Measurements from ENCODE around the gene KRTAP5-6. TPM values are rescaled to one million over a fixed set of nuclear protein-coding genes. Genes with fewer than 3 reads are reported as not detected.
A peak's percentile ranks its signal among the peaks of the same experiment; 100 is the strongest.

KRTAP5-6 gene
- total RNA-seq, 4 donors from 2014 or later: not detected

GRCh38 chr11:1653541-1654387 is 43.2 kb upstream of the KRTAP5-6 start:
- Histone ChIP-seq H3K27ac (no peak overlapping the region), H3K27me3 (no peaks in the 10 kb centered on the region), H3K4me1 (no peaks in the 10 kb centered on the region), H3K36me3 (no peaks in the 10 kb centered on the region), H3K4me3 (no peak overlapping the region), H3K9me3 (no peaks in the 10 kb centered on the region)
- intact Hi-C loops (cut with DNase I; ENCODE audit: low total_unique reads): no loop called here
- DNase-seq: peak in 1 of 2 donors; percentile 6
- no peak for TF ChIP-seq POLR2A (IDR thresholded peaks at IDR 0.05)
- no peak for TF ChIP-seq CTCF (IDR thresholded peaks at IDR 0.05)

- Histone ChIP-seq H3K4me1 (no peaks in the 10 kb centered on the region), H3K27me3 (no peaks in the 10 kb centered on the region), H3K9me3 (no peaks in the 10 kb centered on the region), H3K4me3 (no peak overlapping the region), H3K36me3 (no peaks in the 10 kb centered on the region), H3K27ac (no peak overlapping the region)
- DNase-seq: peak in 1 of 2 donors; percentile 10
- intact Hi-C loops (cut with DNase I; ENCODE audit: low total_unique reads): no loop called here
- no peak for TF ChIP-seq POLR2A (IDR thresholded peaks at IDR 0.05)
Observed at GRCh38 chr11:1654388-1655167, 42.4 kb upstream of the KRTAP5-6 start.

- no peaks in the 10 kb centered on the region for H3K9me3 ChIP-seq
- no peak overlapping the region for H3K4me3 ChIP-seq
- H3K36me3 ChIP-seq: no peaks in the 10 kb centered on the region
- no peaks in the 10 kb centered on the region for H3K27me3 ChIP-seq
- no peak overlapping the region for H3K27ac ChIP-seq
- no peaks in the 10 kb centered on the region for H3K4me1 ChIP-seq
- peak in 1 of 2 donors; percentile 10 for DNase-seq
- intact Hi-C loops (cut with DNase I; ENCODE audit: low total_unique reads): no loop called here
- no peak for TF ChIP-seq CTCF (IDR thresholded peaks at IDR 0.05)
- TF ChIP-seq POLR2A (IDR thresholded peaks at IDR 0.05): no peak
Observed at GRCh38 chr11:1655168-1656060, 41.6 kb upstream of the KRTAP5-6 start.

- DNase-seq: peak in 1 of 2 donors; percentile 6
- no peaks in the 10 kb centered on the region for H3K4me1 ChIP-seq
- no peaks in the 10 kb centered on the region for H3K9me3 ChIP-seq
- no peak for TF ChIP-seq POLR2A (IDR thresholded peaks at IDR 0.05)
- TF ChIP-seq CTCF (IDR thresholded peaks at IDR 0.05): no peak
- no peaks in the 10 kb centered on the region for H3K36me3 ChIP-seq
- no peak overlapping the region for H3K4me3 ChIP-seq
- no peaks in the 10 kb centered on the region for H3K27me3 ChIP-seq
- no peak overlapping the region for H3K27ac ChIP-seq
- intact Hi-C loops (cut with DNase I; ENCODE audit: low total_unique reads): no loop called here
Observed at GRCh38 chr11:1656061-1656441, 40.9 kb upstream of the KRTAP5-6 start.

GRCh38 chr11:1656670-1657069 is 40.3 kb upstream of the KRTAP5-6 start:
- intact Hi-C loops (cut with DNase I; ENCODE audit: low total_unique reads): no loop called here
- H3K27ac ChIP-seq: no peak overlapping the region
- no peaks in the 10 kb centered on the region for H3K9me3 ChIP-seq
- no peaks in the 10 kb centered on the region for H3K27me3 ChIP-seq
- H3K36me3 ChIP-seq: no peaks in the 10 kb centered on the region
- H3K4me1 ChIP-seq: no peaks in the 10 kb centered on the region
- no peak for DNase-seq
- TF ChIP-seq CTCF (IDR thresholded peaks at IDR 0.05) (no peak), POLR2A (IDR thresholded peaks at IDR 0.05) (no peak)
- no peak overlapping the region for H3K4me3 ChIP-seq

Data from uterus (tissue), 4 donors.